ENCODE results near the gene ATP5F1E. TPM values are rescaled to one million over a fixed set of nuclear protein-coding genes. Genes with fewer than 3 reads are reported as not detected.

Gene ATP5F1E
- total RNA-seq, 1 experiment from 2014 or later, result 52.7 TPM

GRCh38 chr20:59073582-59073981, 41.4 kb upstream of the ATP5F1E start:
- Mint-ChIP-seq H3K27ac (no peak overlapping the region), H3K36me3 (ENCODE audit: insufficient read depth in 1 of 3, low read depth in 3 of 3) (no peaks in the 10 kb centered on the region), H3K9me3 (peaks cover 0 to 2% of the 10 kb centered on the region in 2 experiments; a peak in 1 of 5 replicates), H3K27me3 (ENCODE audit: low read depth) (peaks cover 16% of the 10 kb centered on the region), H3K4me3 (no peak overlapping the region), H3K4me1 (peaks cover 3 to 7% of the 10 kb centered on the region in 2 experiments; a peak in 3 of 4 replicates)
- Histone ChIP-seq H3K27me3 (ENCODE audit: insufficient read depth, low read length) (no peaks in the 10 kb centered on the region), H4K91ac (ENCODE audit: insufficient read length, low read depth, low read length) (no peak overlapping the region), H3T11ph (ENCODE audit: low read length) (no peak overlapping the region), H4K5ac (ENCODE audit: insufficient read length, low read depth, low read length) (no peak overlapping the region), H3K79me1 (ENCODE audit: insufficient read depth, low read depth, low read length, poor library complexity, severe bottlenecking) (no peaks in the 10 kb centered on the region), H3K56ac (ENCODE audit: insufficient read length, low read depth, low read length) (no peak overlapping the region), H2BK120ac (ENCODE audit: low read depth, low read length, poor library complexity, severe bottlenecking) (no peak overlapping the region), H4K20me1 (ENCODE audit: control insufficient read depth, insufficient read depth, insufficient read length) (no peaks in the 10 kb centered on the region), H3K4ac (ENCODE audit: low read depth, low read length) (no peak overlapping the region), H2BK12ac (ENCODE audit: insufficient read length, low read depth, low read length) (no peak overlapping the region), H3K23me2 (ENCODE audit: insufficient read length, low read depth, low read length, poor library complexity, severe bottlenecking) (no peaks in the 10 kb centered on the region), H2AFZ (ENCODE audit: low read length) (no peak overlapping the region), H3K23ac (ENCODE audit: insufficient read length, low read depth, low read length) (no peak overlapping the region), H3K4me1 (ENCODE audit: insufficient read depth, low read length) (0 out of 2 replicates have a peak, but pooled peaks cover 3% of the 10 kb centered on the region), H3K79me2 (ENCODE audit: insufficient read depth, low read length) (no peaks in the 10 kb centered on the region), H3K9me3 (ENCODE audit: control insufficient read depth, low read depth, low read length) (no peaks in the 10 kb centered on the region), H3K27ac (ENCODE audit: insufficient read length, low read depth, low read length) (no peak overlapping the region), H2AK5ac (ENCODE audit: insufficient read length, low read length) (no peak overlapping the region), H3K9ac (ENCODE audit: extremely low read depth, insufficient read length, low read length) (no peak overlapping the region), H2BK5ac (ENCODE audit: insufficient read length, low read length) (no peak overlapping the region), H4K8ac (replicated peaks; ENCODE audit: insufficient read length, low read depth, low read length) (no peak overlapping the region), H3K4me2 (ENCODE audit: insufficient read depth, insufficient read length, low read length) (no peak overlapping the region), H3K14ac (ENCODE audit: insufficient read depth, low read length) (no peak overlapping the region), H2BK15ac (ENCODE audit: low read depth, low read length) (no peak overlapping the region), H2BK20ac (ENCODE audit: low read depth, low read length, poor library complexity, severe bottlenecking) (no peak overlapping the region), H3K18ac (ENCODE audit: insufficient read length, low read depth, low read length) (no peak overlapping the region)
- no peak for DNase-seq
- WGBS (ENCODE audit: extremely low coverage, insufficient read length, low lambda C conversion rate), result no CpG with 5 or more reads among the region's 1 CpG
- TF ChIP-seq, protein P1, sequence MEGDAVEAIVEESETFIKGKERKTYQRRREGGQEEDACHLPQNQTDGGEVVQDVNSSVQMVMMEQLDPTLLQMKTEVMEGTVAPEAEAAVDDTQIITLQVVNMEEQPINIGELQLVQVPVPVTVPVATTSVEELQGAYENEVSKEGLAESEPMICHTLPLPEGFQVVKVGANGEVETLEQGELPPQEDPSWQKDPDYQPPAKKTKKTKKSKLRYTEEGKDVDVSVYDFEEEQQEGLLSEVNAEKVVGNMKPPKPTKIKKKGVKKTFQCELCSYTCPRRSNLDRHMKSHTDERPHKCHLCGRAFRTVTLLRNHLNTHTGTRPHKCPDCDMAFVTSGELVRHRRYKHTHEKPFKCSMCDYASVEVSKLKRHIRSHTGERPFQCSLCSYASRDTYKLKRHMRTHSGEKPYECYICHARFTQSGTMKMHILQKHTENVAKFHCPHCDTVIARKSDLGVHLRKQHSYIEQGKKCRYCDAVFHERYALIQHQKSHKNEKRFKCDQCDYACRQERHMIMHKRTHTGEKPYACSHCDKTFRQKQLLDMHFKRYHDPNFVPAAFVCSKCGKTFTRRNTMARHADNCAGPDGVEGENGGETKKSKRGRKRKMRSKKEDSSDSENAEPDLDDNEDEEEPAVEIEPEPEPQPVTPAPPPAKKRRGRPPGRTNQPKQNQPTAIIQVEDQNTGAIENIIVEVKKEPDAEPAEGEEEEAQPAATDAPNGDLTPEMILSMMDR (conservative IDR thresholded peaks at IDR 0.05), result no peak
